WTC11 (cell line): ENCODE data around the gene TOMM40L. TPM values are rescaled to one million over a fixed set of nuclear protein-coding genes. Genes with fewer than 3 reads are reported as not detected.
A peak's percentile ranks its signal among the peaks of the same experiment; 100 is the strongest.

ENCODE experiments used
- ATAC-seq: fragments of 200-7000 bp; cut with Tn5 transposase; 2 replicates; pipeline ENCODE4 v1.10.0; 2021; ENCODE audit warnings: mild to moderate bottlenecking, moderate library complexity
- CTCF ChIA-PET: fragments of 300-600 bp; sonication (Branson Sonifier 250); formaldehyde crosslinking; loops from one replicate; lab custom pipeline; 2021; ENCODE audit warnings: antibody characterized with exemption; lab: Charles Lee
- POLR2A ChIA-PET: fragments of 350-600 bp; sonication (Branson Sonifier 250); formaldehyde crosslinking; loops from one replicate; lab custom pipeline; 2021; ENCODE audit warnings: antibody characterized with exemption; lab: Charles Lee
- DNase-seq: peaks from one replicate; pipeline ENCODE4 v3.0.0; 2021; ENCODE audit warnings: low spot score
- H3K27ac Mint-ChIP-seq: 2 replicates; pipeline ENCODE4 v1.8.0; 2021; ENCODE audit warnings: mixed read lengths
- H3K27me3 Mint-ChIP-seq: 2 replicates; pipeline ENCODE4 v1.8.0; 2021; ENCODE audit warnings: low read depth, mild to moderate bottlenecking, moderate library complexity, mixed read lengths
- H3K36me3 Mint-ChIP-seq: 2 replicates; pipeline ENCODE4 v1.8.0; 2021; ENCODE audit warnings: mixed read lengths
- H3K4me1 Mint-ChIP-seq: 2 replicates; pipeline ENCODE4 v1.8.0; 2022; ENCODE audit warnings: mixed read lengths
- H3K4me3 Mint-ChIP-seq: 2 replicates; pipeline ENCODE4 v1.8.0; 2021; ENCODE audit warnings: mild to moderate bottlenecking, moderate library complexity, mixed read lengths
- H3K9me3 Mint-ChIP-seq: 2 replicates; pipeline ENCODE4 v1.8.0; 2021; ENCODE audit warnings: mixed read lengths
- ATF1 ChIP-seq: sonication (generic); formaldehyde crosslinking; IDR thresholded peaks from 2 replicates; pipeline ENCODE4 v1.8.1; 2023; ENCODE audit warnings: mild to moderate bottlenecking, moderate library complexity, missing genetic modification reagents
- CBFB ChIP-seq: sonication (generic); formaldehyde crosslinking; IDR thresholded peaks from 2 replicates; pipeline ENCODE4 v1.8.1; 2022; ENCODE audit warnings: mild to moderate bottlenecking, low read depth, missing genetic modification reagents
- FOXK1 ChIP-seq: sonication (generic); formaldehyde crosslinking; IDR thresholded peaks from 2 replicates; pipeline ENCODE4 v1.8.0; 2022; ENCODE audit warnings: mild to moderate bottlenecking, moderate library complexity, missing genetic modification reagents
- FOXP1 ChIP-seq: sonication (generic); formaldehyde crosslinking; IDR thresholded peaks from 2 replicates; pipeline ENCODE4 v1.8.0; 2022; ENCODE audit warnings: missing genetic modification reagents, mild to moderate bottlenecking, moderate library complexity, borderline replicate concordance
- GABPB1 ChIP-seq: sonication (generic); formaldehyde crosslinking; IDR thresholded peaks from 2 replicates; pipeline ENCODE4 v1.8.1; 2023; ENCODE audit warnings: mild to moderate bottlenecking, missing genetic modification reagents
- KAT7 ChIP-seq: sonication (generic); formaldehyde crosslinking; IDR thresholded peaks from 2 replicates; pipeline ENCODE4 v1.8.1; 2023; ENCODE audit warnings: missing genetic modification reagents, mild to moderate bottlenecking, borderline replicate concordance
- NFATC4 ChIP-seq: fragments of 250-450 bp; sonication (Bioruptor Pico); IDR thresholded peaks from 2 replicates; pipeline ENCODE4 v1.9.0; 2021; ENCODE audit warnings: mild to moderate bottlenecking
- RELA ChIP-seq: sonication (generic); formaldehyde crosslinking; IDR thresholded peaks from 2 replicates; pipeline ENCODE4 v1.8.1; 2022; ENCODE audit warnings: missing genetic modification reagents, mild to moderate bottlenecking, borderline replicate concordance
- SMAD3 ChIP-seq: sonication (generic); formaldehyde crosslinking; IDR thresholded peaks from 2 replicates; pipeline ENCODE4 v1.8.0; 2022; ENCODE audit warnings: missing genetic modification reagents, mild to moderate bottlenecking, borderline replicate concordance
- TCF7 ChIP-seq: sonication (generic); formaldehyde crosslinking; IDR thresholded peaks from 2 replicates; pipeline ENCODE4 v1.8.0; 2022; ENCODE audit warnings: mild to moderate bottlenecking, low read depth, missing genetic modification reagents, moderate library complexity
- ZNF317 ChIP-seq: sonication (generic); formaldehyde crosslinking; IDR thresholded peaks from 2 replicates; pipeline ENCODE4 v1.8.1; 2023; ENCODE audit warnings: low read depth, mild to moderate bottlenecking, moderate library complexity, missing genetic modification reagents, borderline replicate concordance
- total RNA-seq: library from RNA; stranded (reverse); gene quantifications from 3 replicates; pipeline ENCODE4 v1.2.3, GENCODE V29; 2021
- TF ChIP-seq, protein P1 (sequence below): fragments of 250-450 bp; sonication (Bioruptor Pico); IDR thresholded peaks from 2 replicates; pipeline ENCODE4 v1.9.0; 2021; ENCODE audit warnings: mild to moderate bottlenecking
- TF ChIP-seq, protein P2 (sequence below): fragments of 250-450 bp; sonication (Bioruptor Pico); IDR thresholded peaks from 2 replicates; pipeline ENCODE4 v1.9.0; 2021; ENCODE audit warnings: moderate library complexity, mild to moderate bottlenecking, inconsistent platforms, borderline replicate concordance
- TF ChIP-seq, protein P3 (sequence below): sonication (generic); formaldehyde crosslinking; conservative IDR thresholded peaks from 2 replicates; pipeline ENCODE4 v1.8.1; 2022; ENCODE audit warnings: mild to moderate bottlenecking, missing genetic modification reagents
- TF ChIP-seq, protein P4 (sequence below): sonication (generic); formaldehyde crosslinking; IDR thresholded peaks from 2 replicates; pipeline ENCODE4 v1.8.1; 2022; ENCODE audit warnings: low read depth, missing genetic modification reagents, borderline replicate concordance

Gene TOMM40L
- total RNA-seq, 1 experiment from 2014 or later = 16.9 TPM

DNA sequence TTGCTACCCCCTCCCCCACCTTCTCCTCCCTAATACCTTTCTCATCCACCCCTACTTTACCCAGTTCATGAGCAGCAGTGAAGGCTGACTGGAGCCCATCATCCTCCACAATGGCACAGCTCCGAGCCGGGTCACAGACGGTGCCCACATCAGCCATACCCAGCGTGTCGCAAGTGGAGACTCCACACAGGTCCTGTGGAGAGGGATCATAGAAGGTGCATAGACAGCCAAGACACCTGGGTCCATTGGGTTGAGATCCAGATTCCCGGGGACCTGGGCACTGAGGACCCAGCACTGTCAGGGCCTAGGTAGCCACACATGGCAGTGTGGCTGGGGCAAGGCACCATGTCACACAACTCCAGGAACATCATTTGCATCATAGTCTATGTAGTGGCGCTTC lies 29.7 kb upstream of the TOMM40L start:
- DNase-seq (no peak), ATAC-seq (no peak)
- no peaks in the 10 kb centered on the region for H3K9me3 Mint-ChIP-seq
- H3K27ac Mint-ChIP-seq = no peak overlapping the region
- H3K27me3 Mint-ChIP-seq = no peaks in the 10 kb centered on the region
- H3K4me3 Mint-ChIP-seq = no peak overlapping the region
- TF ChIP-seq, protein P1, sequence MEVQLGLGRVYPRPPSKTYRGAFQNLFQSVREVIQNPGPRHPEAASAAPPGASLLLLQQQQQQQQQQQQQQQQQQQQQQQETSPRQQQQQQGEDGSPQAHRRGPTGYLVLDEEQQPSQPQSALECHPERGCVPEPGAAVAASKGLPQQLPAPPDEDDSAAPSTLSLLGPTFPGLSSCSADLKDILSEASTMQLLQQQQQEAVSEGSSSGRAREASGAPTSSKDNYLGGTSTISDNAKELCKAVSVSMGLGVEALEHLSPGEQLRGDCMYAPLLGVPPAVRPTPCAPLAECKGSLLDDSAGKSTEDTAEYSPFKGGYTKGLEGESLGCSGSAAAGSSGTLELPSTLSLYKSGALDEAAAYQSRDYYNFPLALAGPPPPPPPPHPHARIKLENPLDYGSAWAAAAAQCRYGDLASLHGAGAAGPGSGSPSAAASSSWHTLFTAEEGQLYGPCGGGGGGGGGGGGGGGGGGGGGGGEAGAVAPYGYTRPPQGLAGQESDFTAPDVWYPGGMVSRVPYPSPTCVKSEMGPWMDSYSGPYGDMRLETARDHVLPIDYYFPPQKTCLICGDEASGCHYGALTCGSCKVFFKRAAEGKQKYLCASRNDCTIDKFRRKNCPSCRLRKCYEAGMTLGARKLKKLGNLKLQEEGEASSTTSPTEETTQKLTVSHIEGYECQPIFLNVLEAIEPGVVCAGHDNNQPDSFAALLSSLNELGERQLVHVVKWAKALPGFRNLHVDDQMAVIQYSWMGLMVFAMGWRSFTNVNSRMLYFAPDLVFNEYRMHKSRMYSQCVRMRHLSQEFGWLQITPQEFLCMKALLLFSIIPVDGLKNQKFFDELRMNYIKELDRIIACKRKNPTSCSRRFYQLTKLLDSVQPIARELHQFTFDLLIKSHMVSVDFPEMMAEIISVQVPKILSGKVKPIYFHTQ (CRISPR knock-in tag) = no peak
- TF ChIP-seq GABPB1 (CRISPR knock-in tag) (no peak), SMAD3 (CRISPR knock-in tag) (no peak), TCF7 (CRISPR knock-in tag) (no peak)
- TF ChIP-seq, protein P2, sequence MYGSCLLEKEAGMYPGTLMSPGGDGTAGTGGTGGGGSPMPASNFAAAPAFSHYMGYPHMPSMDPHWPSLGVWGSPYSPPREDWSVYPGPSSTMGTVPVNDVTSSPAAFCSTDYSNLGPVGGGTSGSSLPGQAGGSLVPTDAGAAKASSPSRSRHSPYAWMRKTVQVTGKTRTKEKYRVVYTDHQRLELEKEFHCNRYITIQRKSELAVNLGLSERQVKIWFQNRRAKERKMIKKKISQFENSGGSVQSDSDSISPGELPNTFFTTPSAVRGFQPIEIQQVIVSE (CRISPR knock-in tag) = no peak
- ChIA-PET POLR2A (no interaction called here), CTCF (no interaction called here)
- peaks cover 49% of the 10 kb centered on the region for H3K4me1 Mint-ChIP-seq
- 0 out of 2 replicates have a peak, but pooled peaks cover 3% of the 10 kb centered on the region for H3K36me3 Mint-ChIP-seq

DNA sequence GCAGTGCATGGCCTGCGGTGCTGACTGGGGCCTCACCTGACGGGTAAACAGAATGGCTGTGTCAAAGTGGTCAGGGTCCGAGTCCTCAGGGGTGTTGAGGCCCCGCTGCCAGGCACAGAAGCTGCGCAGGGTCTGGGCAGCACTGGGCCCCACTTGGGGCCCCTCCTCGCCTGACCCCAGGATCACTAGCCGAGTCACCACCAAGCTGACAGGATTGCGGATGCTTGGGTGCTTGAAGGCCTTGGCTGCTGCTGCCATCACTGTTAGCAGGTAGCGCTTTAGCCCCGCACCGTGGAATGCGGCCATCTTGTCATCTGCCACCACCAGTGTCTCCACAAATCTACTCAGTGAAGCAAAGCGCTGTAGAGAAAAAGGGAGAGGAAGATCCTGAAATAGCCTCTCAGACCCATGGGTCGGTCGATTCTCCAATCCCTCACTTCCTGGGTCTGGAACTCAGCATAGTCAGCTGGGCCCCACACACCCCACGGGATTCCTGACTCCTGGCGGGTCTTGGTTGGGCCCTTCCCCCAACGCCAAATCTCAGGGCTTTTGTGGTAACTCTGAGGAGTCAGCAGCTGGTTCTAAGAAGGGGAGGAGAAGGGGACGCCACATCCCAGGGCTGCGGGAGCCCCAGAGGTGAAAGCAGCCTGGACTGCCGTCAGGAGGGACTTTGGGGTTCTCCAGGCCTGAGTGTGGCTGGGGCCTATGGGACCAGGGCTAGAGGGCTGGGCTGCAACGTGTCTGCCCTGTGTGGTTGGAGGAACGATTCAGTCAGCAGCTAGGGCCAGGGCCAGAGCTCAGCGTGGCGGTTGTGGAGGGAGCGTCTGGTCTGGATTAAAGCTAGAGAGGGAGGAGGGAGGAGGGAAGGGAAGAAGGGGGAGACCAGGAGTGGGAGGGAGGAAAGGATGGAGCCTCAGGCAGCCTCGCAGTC lies 29.1 kb upstream of the TOMM40L start:
- ATAC-seq = no peak
- Mint-ChIP-seq H3K9me3 (no peaks in the 10 kb centered on the region), H3K27ac (no peak overlapping the region), H3K36me3 (0 out of 2 replicates have a peak, but pooled peaks cover 1% of the 10 kb centered on the region), H3K4me1 (peaks cover 56% of the 10 kb centered on the region), H3K27me3 (no peaks in the 10 kb centered on the region), H3K4me3 (peak overlapping the region; percentile 62)
- ChIA-PET CTCF (interaction anchor here (0.6 to 3.3 kb wide), 7 partner anchors 9 to 109 kb away, joined by 3 to 19 read pairs (median 4); partner anchors contain the start of genes PPOX and TOMM40L), POLR2A (no interaction called here)
- DNase-seq = no peak
- TF ChIP-seq ATF1 (no peak), FOXP1 (CRISPR knock-in tag) (0 out of 2 replicates have a peak, but pooled peaks have one; percentile 43), SMAD3 (CRISPR knock-in tag) (no peak), RELA (CRISPR knock-in tag) (no peak), ZNF317 (no peak), NFATC4 (CRISPR knock-in tag) (no peak), FOXK1 (CRISPR knock-in tag) (no peak)
- TF ChIP-seq, all 79 proteins: peak for 1

DNA sequence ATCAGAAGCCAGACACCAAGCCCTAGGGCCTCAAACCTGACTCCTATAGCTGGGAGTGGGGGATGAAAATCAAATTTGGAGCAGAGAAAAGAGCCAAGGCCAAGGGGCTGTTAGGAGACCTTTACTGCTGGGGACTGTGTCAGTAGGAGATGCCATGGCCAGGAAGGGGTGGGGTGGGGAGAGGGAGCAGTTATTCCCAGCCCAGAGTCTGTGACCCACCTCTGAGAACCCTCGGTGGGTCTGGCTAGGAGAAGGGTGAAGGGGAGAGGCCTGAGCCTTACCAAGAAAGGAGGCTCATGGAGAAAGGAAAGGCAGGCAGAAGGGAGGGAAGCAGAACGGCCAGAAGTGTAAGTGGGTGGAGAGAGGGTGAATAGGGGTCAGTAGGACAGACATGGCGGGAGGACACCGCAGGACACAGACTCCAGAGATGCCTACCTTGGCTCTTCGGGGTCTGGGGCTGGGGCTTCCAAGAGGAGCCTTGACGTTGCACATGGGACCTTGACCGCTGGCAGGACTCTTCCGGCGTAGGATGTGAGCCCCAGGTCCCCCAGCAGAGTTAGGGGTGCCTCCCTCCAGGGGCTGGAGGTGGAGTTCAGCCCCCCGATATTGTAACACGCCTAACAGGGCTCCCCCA lies 28.2 kb upstream of the TOMM40L start:
- ATAC-seq (no peak), DNase-seq (no peak)
- CTCF ChIA-PET = interaction anchor here (0.6 to 3.3 kb wide), 24 partner anchors 9 to 243 kb away, joined by 3 to 47 read pairs (median 4); partner anchors contain the start of genes B4GALT3, ITLN2, MPZ and PPOX
- peak overlapping the region; percentile 62 for H3K4me3 Mint-ChIP-seq
- H3K27ac Mint-ChIP-seq = no peak overlapping the region
- POLR2A ChIA-PET = interaction anchor here (0.6 to 1.8 kb wide), 6 partner anchors 20 to 192 kb away, joined by 3 to 9 read pairs (median 4); partner anchors contain the start of genes B4GALT3, PPOX and TOMM40L
- peaks cover 57% of the 10 kb centered on the region for H3K4me1 Mint-ChIP-seq
- H3K27me3 Mint-ChIP-seq = no peaks in the 10 kb centered on the region
- H3K36me3 Mint-ChIP-seq = no peaks in the 10 kb centered on the region
- no peaks in the 10 kb centered on the region for H3K9me3 Mint-ChIP-seq
- TF ChIP-seq CBFB (CRISPR knock-in tag) (no peak), KAT7 (no peak)
- TF ChIP-seq, protein P3, sequence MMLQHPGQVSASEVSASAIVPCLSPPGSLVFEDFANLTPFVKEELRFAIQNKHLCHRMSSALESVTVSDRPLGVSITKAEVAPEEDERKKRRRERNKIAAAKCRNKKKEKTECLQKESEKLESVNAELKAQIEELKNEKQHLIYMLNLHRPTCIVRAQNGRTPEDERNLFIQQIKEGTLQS (CRISPR knock-in tag) = no peak
- TF ChIP-seq, protein P4, sequence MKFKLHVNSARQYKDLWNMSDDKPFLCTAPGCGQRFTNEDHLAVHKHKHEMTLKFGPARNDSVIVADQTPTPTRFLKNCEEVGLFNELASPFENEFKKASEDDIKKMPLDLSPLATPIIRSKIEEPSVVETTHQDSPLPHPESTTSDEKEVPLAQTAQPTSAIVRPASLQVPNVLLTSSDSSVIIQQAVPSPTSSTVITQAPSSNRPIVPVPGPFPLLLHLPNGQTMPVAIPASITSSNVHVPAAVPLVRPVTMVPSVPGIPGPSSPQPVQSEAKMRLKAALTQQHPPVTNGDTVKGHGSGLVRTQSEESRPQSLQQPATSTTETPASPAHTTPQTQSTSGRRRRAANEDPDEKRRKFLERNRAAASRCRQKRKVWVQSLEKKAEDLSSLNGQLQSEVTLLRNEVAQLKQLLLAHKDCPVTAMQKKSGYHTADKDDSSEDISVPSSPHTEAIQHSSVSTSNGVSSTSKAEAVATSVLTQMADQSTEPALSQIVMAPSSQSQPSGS (CRISPR knock-in tag) = no peak
